ENCODE results near the gene CASP8AP2.
"Not testable (repeated sequence)": the region's sequence is repeated elsewhere in the genome, so short reads cannot be mapped to it uniquely, and the experiment has no call there.

CASP8AP2 gene

DNA sequence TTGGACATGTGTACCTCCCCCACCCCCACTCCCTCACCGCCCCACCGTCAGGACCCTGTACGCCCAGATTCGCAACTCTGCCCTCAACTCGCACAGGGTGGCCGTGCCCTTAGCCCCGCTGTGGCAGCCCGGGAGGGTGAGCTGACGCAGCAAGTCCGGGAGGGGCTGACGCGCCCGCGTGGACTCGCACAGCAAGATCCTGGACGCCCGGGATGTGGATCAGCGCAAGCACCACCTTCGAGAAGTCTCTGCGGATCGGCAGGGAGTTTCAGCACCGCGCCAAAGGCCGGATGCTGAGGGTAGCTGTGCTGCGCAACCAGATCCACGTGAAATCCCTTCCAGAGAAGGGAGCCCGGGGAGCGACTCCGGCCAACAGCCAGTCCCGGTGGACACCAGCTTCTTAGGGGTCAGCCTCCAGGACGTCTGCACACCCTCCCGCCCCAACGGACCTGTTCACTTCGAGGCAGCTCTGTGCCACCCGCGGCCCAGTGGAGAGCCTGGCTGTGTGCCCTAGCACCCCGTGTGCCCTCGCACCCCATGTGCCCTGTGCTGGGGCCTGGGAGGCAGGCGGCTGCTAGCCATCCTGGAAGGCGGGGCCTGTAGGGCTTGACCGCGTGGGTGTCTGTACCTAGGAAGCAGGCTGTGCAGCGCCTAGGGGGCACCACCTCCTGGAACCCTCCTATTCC is 57.9 kb downstream of the CASP8AP2 start:
- Mint-ChIP-seq H3K9me3 (no peaks in the 10 kb centered on the region), H3K36me3 (ENCODE audit: low read depth) (no peaks in the 10 kb centered on the region), H3K4me1 (ENCODE audit: low read depth) (peaks cover 11% of the 10 kb centered on the region), H3K27me3 (peaks cover 24% of the 10 kb centered on the region), H3K27ac (no peak overlapping the region), H3K4me3 (no peak overlapping the region)
- peak; percentile 38 for DNase-seq

DNA sequence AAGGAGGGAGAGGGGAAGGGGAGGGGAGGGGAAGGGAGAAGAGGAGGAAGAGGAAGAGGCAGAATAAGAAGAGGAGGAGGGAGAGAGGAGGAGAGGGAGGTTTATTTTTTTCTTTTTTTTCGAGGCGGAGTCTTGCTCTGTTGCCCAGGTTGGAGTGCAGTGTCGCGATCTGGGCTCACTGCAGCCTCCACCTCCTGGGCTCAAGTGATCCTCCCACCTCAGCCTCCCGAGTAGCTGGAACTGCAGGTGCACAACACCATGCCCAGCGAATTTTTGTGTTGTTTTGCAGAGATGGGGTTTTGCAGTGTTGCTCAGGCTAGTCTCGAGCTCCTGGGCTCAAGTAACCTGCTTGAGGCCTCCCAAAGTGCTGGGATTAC is 58.4 kb downstream of the CASP8AP2 start:
- H3K27me3 Mint-ChIP-seq, result peaks cover 26% of the 10 kb centered on the region
- no peak for DNase-seq
- H3K4me3 Mint-ChIP-seq, result no peak overlapping the region
- H3K27ac Mint-ChIP-seq, result no peak overlapping the region
- no peaks in the 10 kb centered on the region for H3K9me3 Mint-ChIP-seq
- H3K36me3 Mint-ChIP-seq (ENCODE audit: low read depth), result no peaks in the 10 kb centered on the region
- peaks cover 11% of the 10 kb centered on the region for H3K4me1 Mint-ChIP-seq (ENCODE audit: low read depth)

DNA sequence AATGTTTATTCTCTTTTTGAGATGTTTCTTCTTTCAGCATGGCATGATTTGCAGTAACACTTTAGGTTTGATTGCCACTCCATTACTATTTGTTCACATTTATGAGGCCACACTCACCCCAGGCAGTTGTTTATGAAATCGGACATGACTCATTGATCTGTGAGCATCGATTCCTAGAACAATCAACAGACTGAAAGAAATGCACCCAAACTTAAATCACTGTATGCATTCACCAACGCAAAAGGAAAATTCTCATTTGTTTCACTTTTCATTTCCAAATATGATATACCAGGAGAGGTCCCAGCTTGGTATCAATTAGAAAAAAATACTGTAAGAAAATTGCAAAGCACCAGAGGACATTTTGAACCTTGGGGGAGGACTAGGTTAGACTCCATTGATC is 59.2 kb downstream of the CASP8AP2 start:
- H3K4me1 Mint-ChIP-seq (ENCODE audit: low read depth), result peaks cover 11% of the 10 kb centered on the region
- no peaks in the 10 kb centered on the region for H3K9me3 Mint-ChIP-seq
- no peak for DNase-seq
- H3K4me3 Mint-ChIP-seq, result no peak overlapping the region
- peaks cover 33% of the 10 kb centered on the region for H3K27me3 Mint-ChIP-seq
- no peaks in the 10 kb centered on the region for H3K36me3 Mint-ChIP-seq (ENCODE audit: low read depth)
- H3K27ac Mint-ChIP-seq, result no peak overlapping the region

DNA sequence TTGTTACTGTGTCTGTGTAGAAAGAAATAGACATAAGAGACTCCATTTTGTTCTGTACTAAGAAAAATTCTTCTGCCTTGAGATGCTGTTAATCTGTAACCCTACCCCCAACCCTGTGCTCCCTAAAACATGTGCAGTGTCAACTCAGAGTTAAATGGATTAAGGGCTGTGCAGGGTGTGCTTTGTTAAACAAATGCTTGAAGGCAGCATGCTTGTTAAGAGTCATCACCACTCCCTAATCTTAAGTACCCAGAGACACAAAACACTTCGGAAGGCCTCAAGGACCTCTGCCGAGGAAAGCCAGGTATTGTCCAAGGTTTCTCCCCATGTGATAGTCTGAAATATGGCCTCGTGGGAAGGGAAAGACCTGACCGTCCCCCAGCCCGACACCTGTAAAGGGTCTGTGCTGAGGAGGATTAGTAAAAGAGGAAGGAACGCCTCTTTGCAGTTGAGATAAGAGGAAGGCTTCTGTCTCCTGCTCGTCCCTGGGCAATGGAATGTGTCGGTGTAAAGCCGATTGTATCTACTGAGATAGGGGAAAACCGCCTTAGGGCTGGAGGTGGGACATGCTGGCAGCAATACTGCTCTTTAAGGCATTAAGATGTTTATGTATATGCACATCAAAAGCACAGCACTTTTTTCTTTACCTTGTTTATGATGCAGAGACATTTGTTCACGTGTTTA is 61.3 kb downstream of the CASP8AP2 start:
- not testable (repeated sequence) for H3K36me3 Mint-ChIP-seq (ENCODE audit: low read depth); H3K9me3 Mint-ChIP-seq; H3K27ac Mint-ChIP-seq; DNase-seq; H3K4me3 Mint-ChIP-seq
- Mint-ChIP-seq H3K27me3 (peaks cover 47% of the 10 kb centered on the region), H3K4me1 (ENCODE audit: low read depth) (peaks cover 11% of the 10 kb centered on the region)

DNA sequence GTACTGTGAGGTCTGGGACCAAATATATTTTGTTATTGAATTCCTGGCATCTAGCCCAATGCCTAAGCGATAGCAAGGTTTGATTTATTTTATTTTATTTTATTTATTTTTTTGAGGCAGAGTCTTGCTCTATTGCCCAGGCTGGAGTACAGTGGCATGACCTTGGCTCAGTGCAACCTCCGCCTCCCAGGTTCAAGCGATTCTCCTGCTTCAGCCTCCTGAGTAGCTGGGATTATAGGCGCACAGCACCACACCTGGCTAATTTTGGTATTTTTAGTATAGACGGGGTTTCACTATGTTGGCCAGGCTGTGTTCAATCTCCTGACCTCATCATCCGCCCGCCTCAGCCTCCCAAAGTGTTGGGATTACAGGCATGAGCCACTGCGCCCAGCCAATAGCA is 62.9 kb downstream of the CASP8AP2 start:
- Mint-ChIP-seq H3K4me1 (ENCODE audit: low read depth) (peaks cover 11% of the 10 kb centered on the region), H3K27me3 (peaks cover 49% of the 10 kb centered on the region)
- not testable (repeated sequence) for DNase-seq; H3K27ac Mint-ChIP-seq; H3K4me3 Mint-ChIP-seq; H3K36me3 Mint-ChIP-seq (ENCODE audit: low read depth); H3K9me3 Mint-ChIP-seq

DNA sequence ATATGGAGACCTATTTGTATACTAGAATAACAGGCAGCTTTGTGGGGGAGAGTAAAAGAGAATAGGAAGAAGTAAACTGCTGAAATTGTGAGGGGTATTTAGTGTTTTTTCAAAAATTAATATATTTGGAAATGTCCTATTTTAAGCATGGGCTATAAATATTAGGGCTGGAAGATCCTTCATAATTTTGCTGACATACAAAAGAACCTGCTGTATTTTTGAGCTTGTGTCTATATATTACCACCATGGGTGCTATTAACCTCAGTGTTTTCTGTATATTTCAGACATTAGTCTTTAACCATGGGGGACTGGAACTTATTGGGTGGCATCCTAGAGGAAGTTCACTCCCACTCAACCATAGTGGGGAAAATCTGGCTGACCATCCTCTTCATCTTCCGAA is 64.5 kb downstream of the CASP8AP2 start, which contains the start of gene GJA10:
Gene GJA10 (plus strand): TSS at position 301 of the 400 bp plus-strand sequence. CDS start 0 bp downstream, at position 301.
- Mint-ChIP-seq H3K36me3 (ENCODE audit: low read depth) (no peaks in the 10 kb centered on the region), H3K9me3 (no peaks in the 10 kb centered on the region), H3K27ac (no peak within 1 kb of the TSS), H3K4me1 (ENCODE audit: low read depth) (peaks cover 3% of the 10 kb centered on the region), H3K27me3 (peaks cover 47% of the 10 kb centered on the region), H3K4me3 (no peak within 1 kb of the TSS)
- DNase-seq, result no peak

DNA sequence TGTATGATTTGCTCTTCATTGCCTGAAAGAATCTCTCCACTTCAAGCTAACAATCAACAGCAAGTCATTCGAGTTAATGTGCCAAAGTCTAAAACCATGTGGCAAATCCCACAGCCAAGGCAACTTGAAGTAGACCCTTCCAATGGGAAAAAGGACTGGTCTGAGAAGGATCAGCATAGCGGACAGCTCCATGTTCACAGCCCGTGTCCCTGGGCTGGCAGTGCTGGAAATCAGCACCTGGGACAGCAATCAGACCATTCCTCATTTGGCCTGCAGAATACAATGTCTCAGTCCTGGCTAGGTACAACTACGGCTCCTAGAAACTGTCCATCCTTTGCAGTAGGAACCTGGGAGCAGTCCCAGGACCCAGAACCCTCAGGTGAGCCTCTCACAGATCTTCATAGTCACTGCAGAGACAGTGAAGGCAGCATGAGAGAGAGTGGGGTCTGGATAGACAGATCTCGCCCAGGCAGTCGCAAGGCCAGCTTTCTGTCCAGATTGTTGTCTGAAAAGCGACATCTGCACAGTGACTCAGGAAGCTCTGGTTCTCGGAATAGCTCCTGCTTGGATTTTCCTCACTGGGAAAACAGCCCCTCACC is 65.7 kb downstream of the CASP8AP2 start:
- DNase-seq, result no peak
- Mint-ChIP-seq H3K4me1 (ENCODE audit: low read depth) (peaks cover 3% of the 10 kb centered on the region), H3K36me3 (ENCODE audit: low read depth) (no peaks in the 10 kb centered on the region), H3K27ac (no peak overlapping the region), H3K27me3 (peaks cover 44% of the 10 kb centered on the region), H3K4me3 (no peak overlapping the region), H3K9me3 (no peaks in the 10 kb centered on the region)

DNA sequence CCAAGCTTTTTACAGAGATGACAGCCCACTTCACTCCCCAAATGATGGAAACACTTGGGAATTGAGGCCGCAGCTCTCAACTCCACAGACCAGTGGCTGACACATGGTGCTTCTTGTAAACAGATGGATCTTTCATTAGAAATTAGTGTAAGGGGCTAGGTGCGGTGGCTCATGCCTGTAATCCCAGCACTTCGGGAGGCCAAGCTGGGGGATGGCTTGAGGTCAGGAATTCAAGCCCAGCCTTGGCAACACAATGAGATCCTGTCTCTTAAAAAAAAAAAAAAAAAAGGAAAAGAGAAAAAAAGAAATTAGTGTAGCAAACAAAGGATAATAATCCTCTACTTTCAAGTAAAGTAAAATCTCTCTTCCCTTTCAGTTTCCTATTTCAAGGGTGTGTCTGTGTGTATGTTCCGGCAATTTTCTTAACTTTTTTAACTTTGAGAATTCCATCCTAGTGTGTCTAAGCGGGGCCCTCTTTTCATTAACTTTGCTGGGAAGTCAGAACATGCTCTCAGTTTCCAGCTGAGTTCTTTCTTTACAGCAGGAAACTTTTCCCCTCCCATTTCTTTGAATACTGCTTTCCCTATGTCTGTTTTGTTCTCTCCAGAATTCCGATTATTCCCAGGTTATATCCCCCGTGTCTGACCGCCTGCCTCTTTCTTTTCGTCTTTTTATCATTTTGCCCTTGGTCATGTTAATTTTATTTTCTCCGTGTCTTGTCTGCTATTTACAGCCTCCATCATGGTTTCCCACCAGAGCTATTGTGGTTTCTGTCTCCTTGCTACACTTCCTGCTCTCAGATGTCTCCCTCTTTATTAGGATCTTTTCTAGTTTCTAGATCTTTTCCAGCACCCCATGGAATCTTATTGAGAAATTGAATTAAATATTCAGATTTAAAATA is 80.6 kb downstream of the CASP8AP2 start:
- DNase-seq; H3K4me1 Mint-ChIP-seq (ENCODE audit: low read depth); H3K36me3 Mint-ChIP-seq (ENCODE audit: low read depth); H3K27me3 Mint-ChIP-seq; H3K9me3 Mint-ChIP-seq; H3K27ac Mint-ChIP-seq; H3K4me3 Mint-ChIP-seq: not testable (repeated sequence)

DNA sequence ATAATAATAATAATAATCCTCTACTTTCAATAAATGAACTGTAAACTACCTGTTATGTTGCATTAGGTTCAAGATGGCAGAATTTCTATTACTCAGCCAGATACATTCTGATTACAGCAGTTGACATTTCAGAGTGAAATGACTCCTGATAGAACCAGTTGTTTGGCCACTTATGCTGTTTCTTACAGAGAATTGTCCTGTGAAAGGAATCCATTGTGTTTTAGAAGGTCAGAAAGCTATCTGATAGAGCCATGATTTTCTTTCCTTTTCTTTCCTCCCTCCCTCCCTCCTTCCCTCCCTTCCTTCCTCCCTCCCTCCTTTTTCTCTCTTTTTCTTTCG is 81.2 kb downstream of the CASP8AP2 start:
- H3K36me3 Mint-ChIP-seq (ENCODE audit: low read depth), result no peaks in the 10 kb centered on the region
- H3K27ac Mint-ChIP-seq, result no peak overlapping the region
- H3K9me3 Mint-ChIP-seq, result peaks cover 4% of the 10 kb centered on the region
- no peaks in the 10 kb centered on the region for H3K27me3 Mint-ChIP-seq
- peaks cover 10% of the 10 kb centered on the region for H3K4me1 Mint-ChIP-seq (ENCODE audit: low read depth)
- no peak for DNase-seq
- no peak overlapping the region for H3K4me3 Mint-ChIP-seq

DNA sequence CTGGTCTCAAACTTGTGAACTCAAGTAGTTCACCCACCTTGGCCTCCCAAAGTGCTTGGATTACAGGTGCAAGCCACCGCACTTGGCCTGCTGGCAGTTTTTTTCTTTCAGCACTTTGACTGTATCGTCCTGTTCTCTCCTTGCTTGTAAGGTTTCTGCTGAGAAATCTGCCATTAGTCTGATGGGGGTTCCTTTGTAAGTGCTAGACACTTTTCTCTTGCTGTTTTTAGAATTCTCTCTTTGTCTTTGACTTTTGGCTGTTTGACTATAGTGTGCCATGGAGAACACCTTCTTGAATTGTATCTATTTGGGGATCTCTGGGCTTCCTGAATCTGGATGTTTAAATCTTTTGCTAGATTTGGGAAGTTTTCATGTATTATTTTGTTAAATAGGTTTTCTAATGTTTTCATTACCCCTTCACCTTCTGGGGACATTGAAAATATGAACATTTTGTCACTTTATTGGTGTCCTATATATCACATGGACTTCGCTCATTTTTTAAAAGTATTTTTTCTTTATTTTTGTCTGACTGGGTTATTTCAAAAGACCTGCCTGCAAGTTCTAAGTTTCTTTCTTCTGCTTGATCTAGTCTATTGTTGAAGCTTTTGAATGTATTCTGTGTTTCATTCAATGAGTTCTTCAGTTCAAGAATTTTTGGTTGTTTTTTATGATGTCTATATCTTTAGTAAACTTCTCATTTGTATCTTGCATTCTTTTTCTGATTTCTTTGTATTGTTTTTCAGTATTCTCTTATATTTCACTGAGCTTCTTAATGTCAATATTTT is 86.6 kb downstream of the CASP8AP2 start:
- Mint-ChIP-seq H3K4me1 (ENCODE audit: low read depth) (peaks cover 5% of the 10 kb centered on the region), H3K9me3 (peaks cover 16% of the 10 kb centered on the region), H3K36me3 (ENCODE audit: low read depth) (no peaks in the 10 kb centered on the region), H3K27ac (no peak overlapping the region), H3K27me3 (peaks cover 3% of the 10 kb centered on the region), H3K4me3 (no peak overlapping the region)
- DNase-seq, result no peak

DNA sequence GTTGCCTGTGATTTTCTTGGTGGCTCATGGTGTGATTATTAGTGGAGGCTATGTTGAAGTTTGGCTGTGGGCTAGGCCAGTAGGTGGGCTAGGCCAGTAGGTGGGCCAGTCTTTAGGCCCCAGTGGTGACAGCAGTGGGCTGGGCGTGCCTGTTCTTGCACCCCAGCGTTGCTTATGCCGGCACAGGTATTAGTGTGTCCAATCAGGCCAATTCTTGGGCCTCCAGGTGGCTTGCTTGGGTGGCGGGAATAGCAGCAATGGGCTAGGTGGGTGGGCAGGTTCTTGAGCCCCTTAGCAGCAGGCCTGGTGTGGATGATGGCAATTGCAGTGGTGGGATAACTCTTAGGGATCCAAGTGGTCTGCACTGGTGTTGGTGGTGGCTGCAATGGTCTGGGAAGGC is 87.5 kb downstream of the CASP8AP2 start:
- Mint-ChIP-seq H3K36me3 (ENCODE audit: low read depth) (no peaks in the 10 kb centered on the region), H3K27ac (no peak overlapping the region), H3K27me3 (peaks cover 3% of the 10 kb centered on the region), H3K4me3 (no peak overlapping the region), H3K9me3 (peaks cover 16% of the 10 kb centered on the region), H3K4me1 (ENCODE audit: low read depth) (peaks cover 5% of the 10 kb centered on the region)
- no peak for DNase-seq

DNA sequence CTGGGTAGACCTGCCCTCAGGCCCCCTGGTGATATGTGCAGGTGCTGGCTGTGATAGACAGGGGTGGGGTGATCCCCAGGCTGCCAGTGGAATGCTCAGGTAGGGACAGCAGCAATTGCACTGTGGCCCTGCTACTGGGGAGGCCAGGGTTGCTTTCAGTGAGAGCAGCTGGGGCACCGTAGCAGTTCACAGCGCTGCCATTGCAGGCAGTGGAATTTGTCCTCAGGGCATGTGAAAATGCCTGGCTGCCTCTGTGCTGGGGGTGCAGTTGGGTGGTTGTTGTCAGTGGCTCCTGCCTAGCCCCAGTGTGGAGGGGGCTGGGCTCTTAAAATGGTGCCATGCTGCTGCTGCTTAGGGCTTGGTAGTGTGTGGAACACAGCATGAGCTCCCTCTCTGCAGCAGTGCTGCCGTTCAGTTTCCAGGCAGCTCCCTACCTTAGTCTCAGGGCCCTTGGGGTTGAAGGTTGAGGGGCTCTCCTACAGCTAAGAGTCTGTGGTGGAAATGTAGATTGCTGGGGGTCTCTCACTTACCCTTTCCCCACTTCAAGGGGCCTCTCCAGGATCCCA is 88.2 kb downstream of the CASP8AP2 start:
- Mint-ChIP-seq H3K27ac (no peak overlapping the region), H3K27me3 (peaks cover 5% of the 10 kb centered on the region), H3K9me3 (peaks cover 16% of the 10 kb centered on the region), H3K4me3 (no peak overlapping the region), H3K4me1 (ENCODE audit: low read depth) (peaks cover 5% of the 10 kb centered on the region), H3K36me3 (ENCODE audit: low read depth) (no peaks in the 10 kb centered on the region)
- DNase-seq, result no peak
